ENCODE data around the gene GPR89B.
"Not testable (repeated sequence)": the region's sequence is repeated elsewhere in the genome, so short reads cannot be mapped to it uniquely, and the experiment has no call there.

GRCh38 chr1:148007724-148008123 is 79.5 kb downstream of the GPR89B start:
- TF ChIP-seq CTCF, POLR2A (IDR thresholded peaks at IDR 0.05): not testable (repeated sequence)
